GM12873 (cell line): ENCODE results near the gene FOXK1.

Experiments used
- TF ChIP-seq, protein P1 (sequence below): IDR thresholded peaks from 2 replicates; pipeline ENCODE4 v1.5.1; 2012; ENCODE audit warnings: low read depth, mild to moderate bottlenecking, moderate library complexity, low read length, control low read depth; ENCODE audit not compliant: insufficient read depth; ENCODE audit errors: missing control alignments

Gene FOXK1

DNA sequence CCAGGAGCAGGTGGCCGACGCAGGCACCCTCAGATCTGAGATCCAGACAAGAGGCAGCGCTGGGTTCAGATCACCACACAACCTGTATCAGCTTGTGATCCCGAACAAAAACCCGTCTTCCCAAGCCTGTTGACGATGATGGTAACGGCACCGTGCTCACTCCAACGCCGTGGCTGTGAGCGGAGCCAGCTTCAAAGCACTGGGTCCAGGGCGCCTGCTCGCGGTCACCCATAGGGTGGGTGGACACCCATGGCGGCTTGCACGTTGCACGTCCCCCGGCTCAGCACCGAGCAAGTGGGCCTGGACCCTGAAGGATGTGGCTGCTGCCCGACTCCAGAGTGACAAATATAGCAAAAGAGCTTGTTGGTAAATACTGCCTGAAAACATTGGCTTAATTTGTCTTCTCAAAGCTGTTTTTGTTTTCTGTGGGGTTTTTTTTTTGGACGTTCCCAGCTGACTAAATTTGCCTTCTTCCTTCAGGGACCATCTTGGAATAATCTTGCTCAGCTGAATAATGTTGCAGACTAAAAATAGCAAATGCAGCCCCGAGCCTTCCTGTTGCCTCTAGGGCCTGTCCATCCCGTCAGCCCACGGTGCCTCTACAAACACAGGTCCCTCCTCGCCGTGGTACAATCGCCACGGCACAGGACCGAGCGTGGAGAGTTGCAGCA is 41.0 kb downstream of the FOXK1 start:
- TF ChIP-seq, protein P1, sequence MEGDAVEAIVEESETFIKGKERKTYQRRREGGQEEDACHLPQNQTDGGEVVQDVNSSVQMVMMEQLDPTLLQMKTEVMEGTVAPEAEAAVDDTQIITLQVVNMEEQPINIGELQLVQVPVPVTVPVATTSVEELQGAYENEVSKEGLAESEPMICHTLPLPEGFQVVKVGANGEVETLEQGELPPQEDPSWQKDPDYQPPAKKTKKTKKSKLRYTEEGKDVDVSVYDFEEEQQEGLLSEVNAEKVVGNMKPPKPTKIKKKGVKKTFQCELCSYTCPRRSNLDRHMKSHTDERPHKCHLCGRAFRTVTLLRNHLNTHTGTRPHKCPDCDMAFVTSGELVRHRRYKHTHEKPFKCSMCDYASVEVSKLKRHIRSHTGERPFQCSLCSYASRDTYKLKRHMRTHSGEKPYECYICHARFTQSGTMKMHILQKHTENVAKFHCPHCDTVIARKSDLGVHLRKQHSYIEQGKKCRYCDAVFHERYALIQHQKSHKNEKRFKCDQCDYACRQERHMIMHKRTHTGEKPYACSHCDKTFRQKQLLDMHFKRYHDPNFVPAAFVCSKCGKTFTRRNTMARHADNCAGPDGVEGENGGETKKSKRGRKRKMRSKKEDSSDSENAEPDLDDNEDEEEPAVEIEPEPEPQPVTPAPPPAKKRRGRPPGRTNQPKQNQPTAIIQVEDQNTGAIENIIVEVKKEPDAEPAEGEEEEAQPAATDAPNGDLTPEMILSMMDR, result no peak

DNA sequence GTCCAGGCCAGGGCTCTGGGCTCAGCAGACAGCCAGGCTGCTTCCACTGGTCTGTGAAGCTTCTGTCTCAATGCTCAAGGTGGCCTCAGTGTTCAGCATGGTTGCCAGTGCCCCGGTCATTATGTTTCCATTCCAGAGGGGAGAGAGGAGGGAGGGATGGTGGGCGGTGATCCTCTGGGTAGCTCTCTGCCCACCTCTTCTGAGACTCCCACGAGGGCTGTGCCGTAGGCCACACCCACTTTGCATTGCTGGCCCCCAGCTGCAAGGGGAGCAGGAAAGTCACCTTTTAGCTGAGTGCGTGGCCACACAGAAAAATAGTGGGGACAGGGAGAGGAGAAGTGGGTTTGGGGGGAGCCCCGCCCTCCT is 42.5 kb downstream of the FOXK1 start:
- TF ChIP-seq, protein P1, result no peak

DNA sequence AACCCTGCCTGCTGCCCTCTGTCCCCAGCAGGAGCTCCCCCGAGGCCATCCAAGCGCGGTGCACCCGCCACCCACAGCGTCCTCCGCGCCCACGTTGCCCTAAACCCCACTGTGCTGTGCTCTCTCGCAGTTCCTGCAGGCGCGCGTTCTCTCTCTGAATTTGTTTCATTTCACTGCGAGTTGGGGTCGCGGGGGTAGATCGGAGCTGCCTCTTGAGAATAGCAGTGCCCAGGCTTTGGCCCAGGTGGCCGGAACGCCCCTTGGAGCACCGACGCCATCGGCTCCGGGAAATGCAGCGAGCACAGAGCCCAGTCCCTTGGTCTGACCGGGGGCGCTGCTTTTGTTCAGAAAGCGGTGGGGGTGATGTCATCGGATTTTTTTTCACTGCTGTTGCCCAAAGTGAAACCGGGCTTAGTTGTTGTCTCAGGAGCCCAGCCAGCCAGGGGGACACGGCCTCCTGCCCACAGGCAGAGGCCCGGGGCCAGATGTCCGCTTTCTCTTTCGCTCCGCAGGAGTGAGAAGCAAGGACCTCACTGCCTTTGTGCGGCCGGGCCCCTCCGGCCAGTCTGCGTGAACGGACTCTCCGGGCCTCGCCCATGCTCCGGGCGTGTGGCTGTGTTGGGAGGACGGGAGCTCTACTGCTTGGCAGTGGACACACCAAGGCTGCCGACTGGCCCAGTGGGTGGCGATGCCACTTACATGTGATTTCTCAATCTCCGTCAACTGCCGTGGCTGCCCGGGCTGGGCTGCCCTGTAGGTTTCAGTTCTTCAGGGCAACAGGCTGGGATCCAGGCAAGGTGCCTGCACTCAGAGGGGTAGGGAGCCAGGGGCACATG is 43.1 kb downstream of the FOXK1 start:
- TF ChIP-seq, protein P1, result no peak

DNA sequence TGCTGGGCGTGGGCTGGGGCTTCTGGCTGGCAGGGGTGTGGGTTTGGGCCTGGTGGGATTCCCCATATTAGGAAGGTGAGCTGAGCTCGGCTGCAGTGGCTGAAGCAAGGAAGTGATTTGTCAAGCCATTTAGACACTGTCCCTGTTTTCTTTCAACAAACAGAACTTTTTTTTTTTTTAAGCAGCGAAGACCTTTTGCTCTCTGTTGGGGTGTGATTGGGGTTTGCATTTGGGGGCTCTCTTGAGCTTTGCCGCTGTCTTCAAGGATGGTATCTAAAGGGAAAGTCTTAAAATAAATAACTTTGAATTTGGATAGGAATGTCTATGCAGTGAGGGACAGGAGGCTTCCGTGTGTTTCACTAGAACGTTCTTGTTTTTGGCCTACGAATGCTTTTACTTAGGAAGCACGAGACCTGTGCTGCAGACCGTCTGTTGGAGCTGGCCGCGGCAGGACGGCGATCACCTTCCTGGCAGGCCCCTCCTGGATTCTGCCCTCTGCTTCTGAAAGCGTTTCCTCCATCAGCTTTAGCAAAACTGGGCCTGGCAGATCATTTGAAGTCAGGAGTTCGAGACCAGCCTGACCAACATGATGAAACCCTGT is 43.9 kb downstream of the FOXK1 start:
- TF ChIP-seq, protein P1, result no peak

DNA sequence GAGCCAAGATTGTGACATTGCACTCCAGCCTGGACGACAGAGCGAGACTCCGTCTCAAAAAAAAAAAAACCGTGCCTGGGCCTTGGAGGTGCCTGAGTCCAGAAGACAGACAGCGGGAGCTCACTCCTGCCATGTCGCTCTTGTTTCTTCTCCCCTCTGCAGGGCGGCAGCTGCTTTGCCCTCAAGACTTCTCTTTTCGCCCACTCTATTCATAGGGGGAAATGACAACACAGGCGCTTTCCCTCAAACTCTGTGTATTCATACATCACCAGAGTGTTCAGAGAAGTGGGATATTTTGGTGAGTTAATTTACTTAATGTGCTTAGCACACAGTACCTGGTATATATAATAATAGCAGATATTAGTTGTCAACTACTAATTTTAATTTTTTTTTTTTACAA is 44.5 kb downstream of the FOXK1 start:
- TF ChIP-seq, protein P1, result no peak

DNA sequence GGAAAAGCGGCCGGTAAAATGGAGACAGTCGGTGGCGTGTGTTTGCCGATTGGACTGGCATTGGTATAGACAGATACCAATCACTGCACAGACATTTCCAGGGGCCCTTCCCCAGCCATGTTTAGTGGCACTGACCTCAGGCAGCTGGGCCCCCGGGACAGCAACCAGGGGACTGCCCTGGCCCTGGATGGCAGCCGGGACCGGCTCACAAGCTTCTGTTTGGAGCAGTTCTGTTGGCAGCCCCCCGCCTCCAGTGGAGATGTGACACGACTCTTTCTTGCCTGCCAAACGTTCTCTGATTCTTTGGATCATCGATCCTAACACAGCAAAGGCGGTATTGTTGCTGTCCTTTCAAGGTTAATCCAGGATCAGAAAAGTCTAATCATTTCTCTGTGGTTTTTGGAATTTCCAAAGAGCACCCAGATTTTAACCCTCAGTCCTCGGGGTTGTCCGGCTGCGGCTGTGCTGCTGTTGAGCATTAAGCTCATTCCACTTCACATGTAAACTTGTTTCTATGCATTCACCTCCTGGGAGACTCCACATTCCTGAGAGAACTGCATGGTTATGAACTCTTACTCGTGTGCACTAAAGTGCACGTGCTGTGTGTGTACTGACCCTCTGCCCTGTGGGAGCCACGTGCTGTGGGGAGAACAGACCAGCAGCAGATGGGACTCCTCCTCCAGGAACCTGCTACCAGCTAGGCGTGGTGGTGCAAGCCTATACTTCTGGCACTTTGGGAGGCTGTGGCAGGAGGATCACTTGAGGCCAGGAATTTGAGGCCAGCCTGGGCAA is 46.0 kb downstream of the FOXK1 start:
- TF ChIP-seq, protein P1, result no peak
